LNCaP clone FGC (cell line): Measurements from ENCODE around the gene CEP72.
"Not testable (repeated sequence)": the region's sequence is repeated elsewhere in the genome, so short reads cannot be mapped to it uniquely, and the experiment has no call there.

Experiments used
- DNase-seq: peaks from one replicate; pipeline ENCODE4 v3.0.0-alpha.2; 2011; ENCODE audit warnings: low read depth
- H3K4me3 ChIP-seq: 2 replicates; pipeline ENCODE4 v1.5.1; 2011; ENCODE audit warnings: mild to moderate bottlenecking, low read depth, low read length, control low read depth

CEP72 gene

GRCh38 chr5:696753-697702 is 84.9 kb downstream of the CEP72 start:
- H3K4me3 ChIP-seq, DNase-seq: not testable (repeated sequence)
